Dermis blood vessel endothelial cell (primary cell): ENCODE data around the gene GH1. TPM values are rescaled to one million over a fixed set of nuclear protein-coding genes. Genes with fewer than 3 reads are reported as not detected.
A peak's percentile ranks its signal among the peaks of the same experiment; 100 is the strongest.
"Not testable (repeated sequence)": the region's sequence is repeated elsewhere in the genome, so short reads cannot be mapped to it uniquely, and the experiment has no call there.

Source experiments
- DNase-seq: peaks from one replicate; pipeline ENCODE4 v3.0.0; 2010
- total RNA-seq: library from RNA; depleted of rRNA; stranded (reverse); fragments of >200 nt; gene quantifications from 2 replicates; pipeline ENCODE4 v1.2.3, GENCODE V29; 2014

Gene GH1
- not detected in 2 replicates for total RNA-seq

- not testable (repeated sequence) for DNase-seq
Measured at GRCh38 chr17:63918789-63919305, at the start of gene GH1. TSS of gene GH1 (minus strand) at chr17:63918839. CDS start at chr17:63918776, 63 bp downstream.

DNA sequence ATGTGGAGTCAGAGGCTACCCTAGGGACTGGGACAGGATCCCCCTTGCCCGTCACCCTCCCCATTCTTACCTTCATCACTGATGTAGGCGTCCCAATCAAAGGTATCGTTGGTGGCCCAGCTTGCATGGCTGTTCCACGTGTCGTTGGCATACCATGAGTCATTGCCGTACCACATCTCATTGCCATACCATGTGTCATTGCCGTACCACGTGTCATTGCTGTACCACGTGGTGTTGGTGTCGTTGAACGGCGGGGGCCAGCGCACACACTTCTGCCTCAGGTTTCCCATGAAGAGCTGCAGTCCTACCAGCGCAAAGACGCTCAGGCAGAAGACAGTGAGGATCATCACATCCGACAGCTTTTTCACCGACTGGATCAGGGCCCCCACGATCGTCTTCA is 49.3 kb upstream of the GH1 start:
- no peak for DNase-seq

DNA sequence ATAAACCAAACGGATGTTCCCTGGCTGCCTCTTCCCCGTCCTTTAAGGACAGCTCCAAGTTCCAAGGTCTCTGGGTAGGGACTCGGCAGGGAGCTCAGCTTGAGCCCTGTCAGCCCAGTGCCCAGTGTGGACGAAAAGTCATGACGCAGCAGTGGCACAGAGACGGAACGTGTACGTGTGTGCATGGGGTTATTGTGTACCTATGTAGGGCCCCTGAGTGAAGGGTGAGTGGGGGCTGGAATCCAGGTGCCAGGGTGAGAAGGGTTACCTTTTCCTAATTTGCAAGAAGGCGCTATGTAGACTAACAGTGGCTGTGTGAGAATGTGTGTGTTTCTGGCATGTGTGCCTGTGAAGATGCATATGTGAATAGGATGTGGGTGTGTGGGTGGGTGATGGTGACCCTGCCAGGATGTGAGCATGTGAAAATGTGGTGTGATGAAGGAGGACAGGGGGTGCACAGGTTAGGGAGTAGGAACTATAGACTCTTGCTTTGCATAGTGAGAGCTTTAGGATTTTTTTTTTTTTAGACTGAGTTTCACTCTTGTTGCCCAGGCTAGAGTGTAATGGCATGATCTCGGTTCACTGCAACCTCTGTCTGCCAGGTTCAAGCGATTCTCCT is 48.1 kb upstream of the GH1 start:
- DNase-seq: no peak

DNA sequence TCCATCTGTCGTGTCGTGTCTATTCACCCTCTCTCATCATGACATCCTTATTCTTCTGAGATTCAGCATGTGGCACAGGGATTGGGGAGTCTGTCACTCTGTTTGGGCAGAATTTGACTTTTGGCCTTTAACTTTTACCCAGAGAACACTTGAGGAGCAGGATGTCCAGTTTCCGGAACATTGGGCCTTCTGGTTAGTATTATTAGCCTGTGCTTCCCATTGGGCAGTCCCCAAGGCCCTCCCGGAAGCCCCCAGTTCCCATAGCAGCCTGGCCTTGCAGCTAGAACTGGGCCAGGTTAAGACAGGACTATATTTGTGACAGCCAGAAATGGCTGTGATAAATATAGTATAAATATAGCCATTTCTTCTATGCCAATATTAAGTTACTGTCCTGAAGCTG is 44.5 kb upstream of the GH1 start:
- no peak for DNase-seq

DNA sequence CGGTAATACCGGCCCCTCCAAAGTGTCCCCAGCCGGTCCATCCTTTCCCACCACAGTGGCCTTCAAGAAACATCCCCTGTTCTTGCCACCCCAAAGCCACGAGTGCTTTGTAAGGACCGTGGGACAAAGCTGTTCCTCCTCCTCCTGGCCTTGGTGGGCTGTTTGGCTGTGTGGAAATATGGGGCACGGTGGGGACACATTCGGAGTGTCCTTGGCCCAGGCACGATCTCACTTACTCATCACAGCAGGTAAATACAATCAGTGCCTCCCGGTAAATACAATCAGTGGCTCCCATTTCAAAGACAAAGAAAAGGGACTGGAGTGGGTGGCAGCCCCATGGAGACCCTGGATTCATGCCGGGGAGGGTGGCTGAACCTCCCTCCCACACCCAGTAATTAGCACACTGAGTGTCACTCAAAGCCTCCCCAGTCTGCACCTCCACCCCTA is 43.7 kb upstream of the GH1 start:
- no peak for DNase-seq

DNA sequence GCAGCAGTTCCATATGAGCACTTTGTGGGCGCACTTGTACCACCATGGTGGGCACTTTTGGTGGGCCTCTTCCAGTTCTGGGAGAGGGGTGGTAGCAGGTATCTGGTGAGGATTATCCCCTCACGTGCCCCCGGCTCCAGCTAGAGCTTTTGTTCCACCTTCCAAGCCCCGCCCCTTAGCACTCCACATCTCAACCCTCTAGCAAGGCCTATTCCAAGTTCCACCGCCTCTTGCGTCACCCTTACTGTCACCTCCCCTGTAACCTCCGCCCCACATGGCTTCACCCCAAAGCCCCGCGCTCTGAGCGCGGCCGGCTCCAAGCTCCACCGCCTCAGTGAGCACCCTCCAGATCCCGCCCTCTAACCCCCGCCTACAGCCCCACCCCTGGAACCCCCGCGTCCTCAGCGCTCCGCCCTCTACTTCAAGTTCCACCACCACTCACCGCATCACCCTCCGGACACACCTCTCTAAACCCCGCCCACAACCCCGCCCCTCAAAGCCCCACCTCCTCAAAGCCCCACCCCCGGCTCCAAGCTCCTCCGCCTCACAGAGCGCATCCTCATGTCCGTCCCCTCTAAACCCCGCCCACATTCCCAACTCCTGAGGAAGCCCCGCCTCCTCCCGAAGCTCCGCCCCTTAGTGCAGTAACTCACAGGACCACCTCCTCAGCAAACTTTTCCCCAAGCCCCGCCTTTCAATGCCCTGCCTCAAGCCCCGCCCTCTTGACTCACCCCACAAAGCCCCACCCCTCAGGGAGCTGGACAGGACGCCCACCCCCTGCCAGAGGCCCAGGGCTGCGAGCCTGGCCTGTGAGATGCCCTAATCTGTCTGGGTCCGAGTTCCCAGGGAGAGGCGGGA is 42.9 kb upstream of the GH1 start:
- peak; percentile 59 for DNase-seq

DNA sequence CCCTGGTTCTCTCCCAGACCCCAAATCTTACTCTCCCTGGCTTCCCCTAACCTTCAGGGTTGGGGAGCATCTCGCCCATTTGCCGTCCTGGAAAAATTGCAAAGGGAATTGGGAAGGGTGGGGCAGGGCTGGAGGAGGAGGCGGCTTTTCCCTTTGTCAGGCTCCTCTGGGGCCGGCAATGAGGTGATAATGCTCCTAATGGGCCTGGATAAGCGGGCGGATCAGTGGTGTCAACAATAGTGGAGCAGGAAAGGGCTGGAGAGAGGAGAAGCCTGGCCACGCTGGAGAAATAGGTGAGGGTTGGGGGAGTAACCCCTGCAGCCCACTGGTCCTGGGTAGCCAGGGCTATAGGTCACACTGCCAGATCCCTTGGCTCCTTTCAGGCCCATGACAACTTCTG is 41.8 kb upstream of the GH1 start:
- DNase-seq: no peak

- no peak for DNase-seq
Measured at GRCh38 chr17:63960006-63960405, 41.4 kb upstream of the GH1 start.

- no peak for DNase-seq
Measured at GRCh38 chr17:63956296-63956920, 37.8 kb upstream of the GH1 start.

GRCh38 chr17:63955791-63956190 is 37.2 kb upstream of the GH1 start:
- DNase-seq: no peak

- no peak for DNase-seq
Measured at GRCh38 chr17:63955232-63955631, 36.6 kb upstream of the GH1 start.

GRCh38 chr17:63954402-63955063 is 35.9 kb upstream of the GH1 start:
- no peak for DNase-seq

GRCh38 chr17:63950940-63951907 is 32.6 kb upstream of the GH1 start:
- peak; percentile 15 for DNase-seq

DNA sequence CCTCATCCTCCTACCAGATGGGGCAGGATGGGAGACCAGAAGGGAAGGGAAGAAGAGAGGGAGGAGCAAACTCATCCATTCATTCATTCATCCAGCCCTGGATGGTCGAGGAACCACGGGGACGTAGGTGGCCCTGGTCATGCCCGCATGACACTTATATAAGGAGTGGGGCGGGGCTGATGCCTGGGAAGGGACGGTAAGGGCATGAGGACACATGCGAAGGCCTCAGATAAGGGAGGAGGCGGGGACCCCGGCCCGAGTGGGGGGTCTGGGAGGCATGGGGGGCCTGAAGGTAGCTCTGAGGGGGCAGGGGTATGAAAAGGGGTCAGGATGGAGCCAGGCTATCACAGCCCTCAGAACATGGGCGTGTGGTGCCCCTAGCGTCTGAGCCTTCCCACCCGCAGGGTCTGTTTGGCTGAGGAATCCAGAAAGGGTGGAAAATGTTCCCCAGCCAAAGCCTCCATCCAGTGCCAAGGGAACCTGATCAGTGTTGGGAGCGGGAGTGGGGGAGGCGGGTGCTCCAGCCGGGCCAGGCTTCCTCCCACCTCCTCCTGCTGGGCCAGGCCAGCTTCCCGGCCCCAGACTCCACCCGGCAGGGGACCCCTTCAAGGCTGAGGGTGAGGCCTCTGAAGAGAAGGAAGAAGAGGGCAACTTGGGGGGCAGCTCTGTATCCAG is 31.1 kb upstream of the GH1 start:
- DNase-seq: no peak

DNA sequence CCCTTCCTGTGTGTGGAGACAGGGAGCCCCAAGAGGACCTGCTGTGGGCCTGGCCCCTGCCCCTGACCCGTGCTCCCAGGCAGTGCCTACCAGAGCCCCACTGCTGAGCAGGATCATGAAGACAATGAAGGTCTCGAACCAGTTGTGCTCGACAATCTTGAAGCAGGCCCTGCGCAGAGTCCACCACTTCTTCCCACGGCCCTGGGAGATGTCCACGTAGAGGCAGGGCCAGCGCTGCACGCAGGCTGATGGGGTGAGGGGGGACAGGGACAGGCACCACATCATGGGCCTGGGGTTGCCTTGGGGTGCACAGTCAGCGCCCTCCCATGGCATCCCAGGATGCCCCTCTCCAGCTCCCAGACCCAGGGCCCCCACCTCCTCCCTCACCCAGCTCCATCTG is 29.9 kb upstream of the GH1 start:
- no peak for DNase-seq

- no peak for DNase-seq
Measured at GRCh38 chr17:63947711-63948330, 29.2 kb upstream of the GH1 start.

GRCh38 chr17:63946440-63947363 is 28.1 kb upstream of the GH1 start:
- peak; percentile 71 for DNase-seq

GRCh38 chr17:63945784-63946439 is 27.3 kb upstream of the GH1 start:
- no peak for DNase-seq
